ENCODE data around the gene FGF18. TPM values are rescaled to one million over a fixed set of nuclear protein-coding genes. Genes with fewer than 3 reads are reported as not detected.

Gene FGF18
- total RNA-seq, 1 donor from 2014 or later: 1.7 TPM

DNA sequence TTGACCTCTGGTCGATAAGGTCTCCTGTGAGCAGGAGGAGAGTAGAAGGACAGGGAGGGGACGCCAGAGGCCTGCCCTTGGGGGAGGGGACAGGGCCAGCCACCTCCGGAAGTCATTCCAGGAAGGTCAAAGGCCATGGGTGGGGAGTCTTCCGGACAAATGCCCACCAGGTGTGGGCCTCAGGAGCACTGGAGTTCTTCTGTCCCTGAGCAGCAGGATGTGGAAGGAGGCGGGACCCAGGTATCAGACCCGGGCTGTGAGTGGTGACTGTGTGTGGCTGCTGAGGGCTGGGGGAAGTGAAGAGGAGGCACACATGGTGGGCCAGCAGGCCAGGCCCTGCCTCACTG is 13.9 kb downstream of the FGF18 start:
- Mint-ChIP-seq H3K9me3 (no peaks in the 10 kb centered on the region), H3K27ac (no peak overlapping the region), H3K27me3 (peaks cover 3% of the 10 kb centered on the region), H3K4me1 (ENCODE audit: unreplicated experiment) (peaks cover 7% of the 10 kb centered on the region), H3K36me3 (no peaks in the 10 kb centered on the region), H3K4me3 (no peak overlapping the region)
- TF ChIP-seq, protein P1, sequence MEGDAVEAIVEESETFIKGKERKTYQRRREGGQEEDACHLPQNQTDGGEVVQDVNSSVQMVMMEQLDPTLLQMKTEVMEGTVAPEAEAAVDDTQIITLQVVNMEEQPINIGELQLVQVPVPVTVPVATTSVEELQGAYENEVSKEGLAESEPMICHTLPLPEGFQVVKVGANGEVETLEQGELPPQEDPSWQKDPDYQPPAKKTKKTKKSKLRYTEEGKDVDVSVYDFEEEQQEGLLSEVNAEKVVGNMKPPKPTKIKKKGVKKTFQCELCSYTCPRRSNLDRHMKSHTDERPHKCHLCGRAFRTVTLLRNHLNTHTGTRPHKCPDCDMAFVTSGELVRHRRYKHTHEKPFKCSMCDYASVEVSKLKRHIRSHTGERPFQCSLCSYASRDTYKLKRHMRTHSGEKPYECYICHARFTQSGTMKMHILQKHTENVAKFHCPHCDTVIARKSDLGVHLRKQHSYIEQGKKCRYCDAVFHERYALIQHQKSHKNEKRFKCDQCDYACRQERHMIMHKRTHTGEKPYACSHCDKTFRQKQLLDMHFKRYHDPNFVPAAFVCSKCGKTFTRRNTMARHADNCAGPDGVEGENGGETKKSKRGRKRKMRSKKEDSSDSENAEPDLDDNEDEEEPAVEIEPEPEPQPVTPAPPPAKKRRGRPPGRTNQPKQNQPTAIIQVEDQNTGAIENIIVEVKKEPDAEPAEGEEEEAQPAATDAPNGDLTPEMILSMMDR (conservative IDR thresholded peaks at IDR 0.05): no peak
- DNase-seq (ENCODE audit: extremely low spot score, unreplicated experiment): no peak

DNA sequence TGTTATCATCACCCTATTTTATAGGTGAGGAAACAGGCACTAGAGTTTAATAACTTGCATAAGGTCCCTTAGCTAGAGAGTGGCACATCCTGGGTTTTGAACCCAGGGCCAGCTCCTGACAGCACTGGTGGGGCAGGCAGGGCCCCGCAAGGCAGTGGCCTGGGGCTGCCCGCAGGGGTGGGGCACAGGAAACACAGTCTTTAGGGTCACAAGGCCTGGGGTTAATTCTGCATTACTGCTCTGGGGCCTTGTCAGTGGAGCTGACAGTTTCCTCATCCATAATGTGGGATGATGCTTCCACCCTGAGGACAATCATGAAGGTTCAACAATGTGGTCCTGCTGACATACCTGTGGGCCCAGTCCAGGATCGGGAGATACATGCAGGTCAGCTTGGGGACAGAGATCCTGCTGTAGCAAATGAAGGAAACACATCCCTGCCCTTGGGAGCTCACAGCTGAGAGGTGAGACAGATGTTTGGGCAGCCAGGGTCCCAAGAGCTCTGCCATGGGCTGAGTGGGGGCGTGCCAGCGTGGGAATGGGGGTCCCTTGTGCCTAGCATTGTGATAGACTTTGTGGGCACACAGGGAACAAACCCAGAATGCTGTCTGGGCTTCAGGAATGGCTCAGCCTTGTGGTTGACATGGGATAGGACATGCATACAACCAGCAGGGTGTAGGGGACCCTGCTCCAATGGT is 14.7 kb downstream of the FGF18 start:
- no peak for DNase-seq (ENCODE audit: extremely low spot score, unreplicated experiment)
- no peak overlapping the region for H3K4me3 Mint-ChIP-seq

DNA sequence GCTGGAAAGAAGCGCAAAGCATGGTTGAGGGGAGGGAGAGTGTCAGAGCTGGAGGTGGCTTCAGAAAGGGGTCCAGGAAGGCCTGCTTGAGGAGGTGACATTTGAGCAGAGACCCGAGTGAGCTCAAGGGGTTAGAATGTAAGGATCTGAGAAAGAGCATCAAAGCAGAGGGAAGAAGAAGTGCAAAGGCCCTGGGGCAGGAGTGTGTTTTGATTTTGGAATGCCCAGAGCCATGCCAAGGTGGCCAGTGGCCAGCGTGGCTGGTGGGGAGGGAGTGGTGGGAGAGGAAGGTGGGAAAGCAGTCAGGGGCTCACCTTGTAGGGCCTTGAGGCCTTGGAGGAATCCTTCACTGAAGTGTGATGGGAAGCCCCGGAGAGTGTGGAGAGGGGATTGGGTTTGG is 15.4 kb downstream of the FGF18 start:
- Mint-ChIP-seq H3K27me3 (no peaks in the 10 kb centered on the region), H3K4me1 (ENCODE audit: unreplicated experiment) (peaks cover 8% of the 10 kb centered on the region), H3K9me3 (no peaks in the 10 kb centered on the region), H3K36me3 (no peaks in the 10 kb centered on the region), H3K4me3 (no peak overlapping the region), H3K27ac (no peak overlapping the region)
- TF ChIP-seq, protein P1 (conservative IDR thresholded peaks at IDR 0.05): no peak
- no peak for DNase-seq (ENCODE audit: extremely low spot score, unreplicated experiment)

More for the DNA sequence above, 14.7 kb downstream of the FGF18 start:
- TF ChIP-seq, protein P1 (conservative IDR thresholded peaks at IDR 0.05): peak; percentile 34
- Mint-ChIP-seq H3K36me3 (no peaks in the 10 kb centered on the region), H3K27ac (no peak overlapping the region), H3K9me3 (no peaks in the 10 kb centered on the region), H3K4me1 (ENCODE audit: unreplicated experiment) (peaks cover 10% of the 10 kb centered on the region), H3K27me3 (no peaks in the 10 kb centered on the region)

DNA sequence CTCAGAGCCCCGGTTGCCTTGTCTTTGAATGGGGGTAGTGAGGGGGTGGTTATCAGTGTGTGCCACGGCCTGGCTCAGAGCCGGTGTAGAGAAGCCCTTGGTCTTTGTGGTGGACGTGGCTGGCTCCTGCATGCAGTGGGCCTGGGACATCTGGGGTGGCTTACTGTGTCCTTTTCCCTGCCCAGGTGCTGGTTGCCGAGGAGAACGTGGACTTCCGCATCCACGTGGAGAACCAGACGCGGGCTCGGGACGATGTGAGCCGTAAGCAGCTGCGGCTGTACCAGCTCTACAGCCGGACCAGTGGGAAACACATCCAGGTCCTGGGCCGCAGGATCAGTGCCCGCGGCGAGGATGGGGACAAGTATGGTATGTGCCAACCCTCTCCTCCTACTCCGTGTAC is 16.5 kb downstream of the FGF18 start:
- Mint-ChIP-seq H3K9me3 (no peaks in the 10 kb centered on the region), H3K4me3 (no peak overlapping the region), H3K4me1 (ENCODE audit: unreplicated experiment) (peaks cover 8% of the 10 kb centered on the region), H3K36me3 (no peaks in the 10 kb centered on the region), H3K27me3 (no peaks in the 10 kb centered on the region), H3K27ac (no peak overlapping the region)
- DNase-seq (ENCODE audit: extremely low spot score, unreplicated experiment): no peak
- TF ChIP-seq, protein P1 (conservative IDR thresholded peaks at IDR 0.05): no peak

DNA sequence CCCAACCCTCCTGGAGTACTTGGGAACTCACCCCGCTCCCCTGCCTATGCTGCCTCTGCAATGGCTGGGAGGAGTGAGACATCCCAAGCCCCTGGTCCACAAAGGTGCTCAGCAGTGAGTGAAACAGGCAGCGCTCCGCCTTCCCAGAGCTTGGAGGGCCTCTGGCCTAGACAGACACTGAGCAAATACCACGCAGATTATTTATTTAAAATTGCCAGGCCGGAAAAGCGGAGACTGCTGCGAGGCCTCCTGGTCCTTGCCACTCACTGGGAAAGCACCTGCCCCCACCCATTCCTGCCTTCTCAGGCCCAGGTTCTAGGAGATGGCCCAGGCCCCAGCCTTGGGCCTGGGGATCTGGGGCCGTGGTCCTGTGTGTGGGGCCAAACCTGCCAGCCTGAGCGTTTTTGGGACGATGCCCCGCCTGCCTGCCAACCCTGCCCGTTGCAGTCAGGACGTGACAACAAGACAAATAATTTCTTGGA is 17.4 kb downstream of the FGF18 start:
- peaks cover 8% of the 10 kb centered on the region for H3K4me1 Mint-ChIP-seq (ENCODE audit: unreplicated experiment)
- H3K36me3 Mint-ChIP-seq: no peaks in the 10 kb centered on the region
- TF ChIP-seq, protein P1 (conservative IDR thresholded peaks at IDR 0.05): no peak
- no peak for DNase-seq (ENCODE audit: extremely low spot score, unreplicated experiment)
- peaks cover 5% of the 10 kb centered on the region for H3K27me3 Mint-ChIP-seq
- H3K4me3 Mint-ChIP-seq: no peak overlapping the region
- no peak overlapping the region for H3K27ac Mint-ChIP-seq
- no peaks in the 10 kb centered on the region for H3K9me3 Mint-ChIP-seq
